Adipocyte (in vitro differentiated cells): ENCODE data around the gene NFIA.

Source experiments
- DNase-seq: peaks from one replicate; pipeline ENCODE4 v3.0.0-alpha.2; 2015; ENCODE audit warnings: low read depth
- H3K27me3 ChIP-seq: replicated peaks from 2 replicates; pipeline ENCODE4 v1.7.0; 2013; ENCODE audit warnings: mild to moderate bottlenecking, low read length, moderate library complexity; ENCODE audit not compliant: control insufficient read depth, insufficient read depth
- H3K36me3 ChIP-seq: 2 replicates; pipeline ENCODE4 v1.7.0; 2013; ENCODE audit warnings: low read length, mild to moderate bottlenecking, moderate library complexity; ENCODE audit not compliant: control insufficient read depth, insufficient read depth, severe bottlenecking
- H3K4me1 ChIP-seq: 2 replicates; pipeline ENCODE4 v1.7.0; 2013; ENCODE audit warnings: mild to moderate bottlenecking, low read length, moderate library complexity; ENCODE audit not compliant: control insufficient read depth, insufficient read depth
- H3K4me3 ChIP-seq: 2 replicates; pipeline ENCODE4 v1.7.0; 2013; ENCODE audit warnings: mild to moderate bottlenecking, low read length, moderate library complexity
- H3K9ac ChIP-seq: 2 replicates; pipeline ENCODE4 v1.7.0; 2013; ENCODE audit warnings: mild to moderate bottlenecking, low read length, moderate library complexity
- H3K9me3 ChIP-seq: 2 replicates; pipeline ENCODE4 v1.7.0; 2013; ENCODE audit warnings: mild to moderate bottlenecking, low read length, moderate library complexity; ENCODE audit not compliant: control insufficient read depth

Gene NFIA

DNA sequence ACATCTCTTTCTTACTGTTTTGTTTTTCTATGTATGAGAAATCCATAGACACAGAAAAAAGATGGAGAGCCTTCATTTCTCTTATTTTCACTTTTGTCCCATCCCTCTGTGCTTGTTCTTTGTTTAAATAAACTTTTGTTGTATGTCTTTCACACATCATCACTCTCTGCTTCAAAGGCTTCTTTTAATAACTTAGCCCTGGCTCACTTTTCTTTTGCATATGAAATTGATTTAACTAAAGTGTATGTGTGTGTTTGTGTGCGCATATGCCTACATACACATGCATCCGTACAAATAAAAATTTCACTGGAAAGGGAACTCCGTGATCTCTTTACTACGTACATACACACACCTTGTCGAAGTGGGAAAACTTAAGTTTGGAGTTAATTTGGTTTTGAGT is 168.6 kb downstream of the NFIA start:
- DNase-seq = no peak
- Histone ChIP-seq H3K9me3 (no peaks in the 10 kb centered on the region), H3K9ac (no peak overlapping the region), H3K4me3 (no peak overlapping the region), H3K27me3 (no peaks in the 10 kb centered on the region), H3K36me3 (no peaks in the 10 kb centered on the region), H3K4me1 (peaks cover 36% of the 10 kb centered on the region)

DNA sequence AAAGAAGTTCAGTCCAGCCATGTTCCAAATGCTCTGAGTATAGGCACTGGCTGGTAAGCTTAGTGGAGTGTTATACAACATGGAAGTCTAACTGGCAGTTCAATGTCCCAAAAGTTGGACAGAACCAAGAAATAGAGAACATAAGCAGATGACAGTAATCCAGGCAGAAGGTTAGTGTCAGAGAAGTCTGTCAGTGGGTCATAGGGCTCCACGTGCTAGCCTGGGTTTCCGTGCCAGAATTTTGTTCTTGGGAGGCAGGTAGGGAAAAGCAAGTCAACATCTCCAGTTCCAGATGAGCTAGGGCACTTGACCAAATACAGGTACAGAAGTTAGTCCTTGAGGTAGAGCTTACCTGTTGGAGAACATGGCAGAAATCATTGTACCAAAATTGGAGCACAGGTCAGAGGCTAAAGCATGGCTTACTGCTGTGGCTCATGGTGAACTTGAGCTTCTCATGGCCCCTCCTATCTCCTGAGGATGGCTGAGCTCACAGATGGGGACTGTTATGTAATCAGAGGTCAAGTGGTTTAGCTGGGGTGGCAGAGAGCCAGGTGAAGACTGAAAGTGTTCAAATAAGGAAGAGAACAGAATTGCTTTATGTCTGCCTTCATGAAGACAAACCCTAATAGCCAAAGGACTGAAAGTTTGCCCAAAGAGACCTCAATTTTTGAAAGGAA is 170.8 kb downstream of the NFIA start:
- Histone ChIP-seq H3K4me3 (no peak overlapping the region), H3K36me3 (no peaks in the 10 kb centered on the region), H3K9me3 (no peaks in the 10 kb centered on the region), H3K27me3 (no peaks in the 10 kb centered on the region), H3K9ac (peak overlapping the region; percentile 37), H3K4me1 (peaks cover 32% of the 10 kb centered on the region)
- no peak for DNase-seq

DNA sequence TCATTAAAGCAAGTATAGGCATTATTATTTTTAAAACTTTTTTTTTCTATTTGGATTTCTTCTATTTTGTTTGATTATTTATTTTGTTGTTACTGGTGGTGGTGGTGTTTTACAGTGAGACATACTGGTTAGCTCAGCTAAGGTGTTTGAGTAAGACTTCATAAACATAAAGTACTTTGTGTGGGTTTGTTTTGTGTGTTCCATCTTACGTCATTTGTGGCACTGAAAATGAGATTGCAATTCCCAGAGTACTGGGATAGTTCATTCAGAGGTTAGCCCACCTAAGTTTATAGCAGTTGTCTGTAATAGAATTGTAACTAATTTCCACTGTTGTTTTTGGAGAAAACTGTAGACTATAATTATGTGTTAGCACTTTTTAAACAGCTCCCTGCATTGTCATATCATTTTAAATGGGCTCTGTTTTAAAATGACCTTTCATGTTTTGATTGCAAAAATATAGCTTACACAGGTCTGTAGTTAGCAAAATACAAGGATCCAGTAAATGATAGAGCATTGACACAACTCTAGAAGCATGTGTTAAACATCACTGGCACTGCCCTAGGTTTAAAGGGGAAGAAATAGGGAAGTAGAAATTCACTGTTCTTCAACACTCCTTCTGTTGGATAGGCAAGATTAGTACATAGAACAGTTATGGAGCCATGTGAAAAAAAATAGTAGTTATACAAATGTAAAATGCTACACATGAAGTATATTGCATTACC is 171.7 kb downstream of the NFIA start:
- Histone ChIP-seq H3K9ac (peak overlapping the region; percentile 69), H3K36me3 (no peaks in the 10 kb centered on the region), H3K27me3 (no peaks in the 10 kb centered on the region), H3K4me1 (peaks cover 29% of the 10 kb centered on the region), H3K4me3 (peak overlapping the region; percentile 78), H3K9me3 (no peaks in the 10 kb centered on the region)
- no peak for DNase-seq

DNA sequence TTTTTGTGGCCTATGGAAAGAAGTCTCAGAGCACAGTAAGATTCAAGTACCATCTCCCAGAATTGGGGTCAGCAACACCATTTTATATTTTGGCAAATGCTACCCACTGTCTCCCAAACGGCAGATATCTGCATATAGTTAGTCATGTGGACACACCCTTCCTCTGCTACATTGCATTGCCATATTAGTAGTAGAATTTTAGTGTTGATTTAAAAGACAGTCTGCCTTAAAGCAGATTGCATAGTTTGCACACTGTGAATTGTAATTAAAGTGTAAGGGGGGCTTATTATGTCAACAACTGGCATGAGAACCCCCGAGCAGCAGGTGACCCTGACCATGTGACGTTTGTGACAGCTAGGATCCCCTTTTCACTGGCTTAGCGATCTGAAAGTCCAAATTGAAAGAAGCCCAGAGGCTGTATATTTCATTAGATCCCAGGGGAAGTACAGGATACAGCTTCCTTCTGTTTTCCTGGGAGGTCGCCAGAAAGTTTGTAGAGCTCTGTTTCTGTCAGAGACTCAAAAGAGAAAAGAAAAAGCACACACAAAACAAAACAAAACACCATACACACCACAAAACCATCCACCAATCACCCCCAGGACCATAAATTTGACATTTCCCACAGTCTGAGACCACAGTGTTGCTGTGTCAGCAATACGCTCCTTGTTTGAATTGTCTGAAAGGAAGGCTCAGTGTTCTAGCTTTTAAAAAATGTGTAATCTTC is 172.4 kb downstream of the NFIA start:
- H3K9ac ChIP-seq = peak overlapping the region; percentile 69
- no peaks in the 10 kb centered on the region for H3K36me3 ChIP-seq
- peak; percentile 84 for DNase-seq
- no peaks in the 10 kb centered on the region for H3K27me3 ChIP-seq
- peaks cover 36% of the 10 kb centered on the region for H3K4me1 ChIP-seq
- H3K9me3 ChIP-seq = no peaks in the 10 kb centered on the region
- H3K4me3 ChIP-seq = peak overlapping the region; percentile 78

DNA sequence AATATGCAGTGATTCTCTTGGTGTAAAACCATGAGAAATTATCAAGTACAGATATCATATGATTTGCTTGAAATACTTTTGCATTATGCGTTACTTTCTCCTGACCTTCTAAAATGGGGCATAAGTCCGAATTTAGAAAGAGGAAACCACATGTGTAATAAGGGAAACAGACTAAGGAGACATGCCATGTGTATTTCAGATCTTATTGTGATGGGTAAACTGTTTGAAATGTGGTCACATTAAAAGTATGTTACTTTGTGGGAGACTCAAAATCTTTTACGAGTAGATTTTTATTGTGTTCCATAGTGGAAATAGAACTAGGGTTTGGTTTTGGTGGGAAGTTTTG is 173.0 kb downstream of the NFIA start:
- Histone ChIP-seq H3K4me3 (peak overlapping the region; percentile 78), H3K36me3 (no peaks in the 10 kb centered on the region), H3K27me3 (no peaks in the 10 kb centered on the region), H3K9ac (peak overlapping the region; percentile 69), H3K9me3 (no peaks in the 10 kb centered on the region), H3K4me1 (peaks cover 41% of the 10 kb centered on the region)
- no peak for DNase-seq

DNA sequence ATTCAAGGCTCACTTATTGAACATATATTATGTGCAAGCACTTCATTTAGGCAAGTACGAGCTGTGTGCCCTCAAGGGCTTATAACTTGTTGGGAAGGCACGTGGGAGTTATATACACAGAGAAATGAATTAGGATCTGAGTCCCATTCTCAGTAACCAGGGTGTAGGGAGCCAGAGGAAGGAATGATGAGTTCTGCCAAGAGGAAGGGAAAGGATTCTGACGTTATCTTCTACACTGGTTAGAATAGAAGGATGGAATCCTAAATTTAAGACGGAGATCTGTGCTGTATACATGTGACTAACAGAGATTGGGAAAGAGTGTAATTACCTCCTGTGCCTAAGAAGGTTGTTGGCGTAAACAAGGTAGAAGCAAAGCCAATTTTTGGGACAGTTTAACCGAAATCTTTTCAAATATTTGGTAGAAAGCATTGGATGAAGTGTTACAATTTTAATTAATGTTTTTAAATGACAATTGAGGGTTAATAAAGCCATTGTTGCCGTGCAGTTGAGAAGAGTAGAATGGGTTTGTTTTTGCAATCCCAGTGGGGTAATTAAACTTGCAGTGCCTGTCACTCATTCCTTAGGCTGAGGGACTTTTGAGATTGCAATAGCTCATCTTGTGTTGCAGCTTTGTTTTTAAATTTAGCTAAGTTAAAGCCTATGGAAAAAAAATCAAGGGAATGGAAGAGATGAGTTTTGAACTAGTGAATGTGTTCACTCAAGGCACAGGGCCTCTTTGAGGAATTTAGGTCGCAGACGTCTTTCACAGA is 177.2 kb downstream of the NFIA start:
- Histone ChIP-seq H3K4me1 (peaks cover 30% of the 10 kb centered on the region), H3K4me3 (peak overlapping the region; percentile 41), H3K27me3 (no peaks in the 10 kb centered on the region), H3K9ac (no peak overlapping the region), H3K9me3 (no peaks in the 10 kb centered on the region), H3K36me3 (no peaks in the 10 kb centered on the region)
- no peak for DNase-seq

DNA sequence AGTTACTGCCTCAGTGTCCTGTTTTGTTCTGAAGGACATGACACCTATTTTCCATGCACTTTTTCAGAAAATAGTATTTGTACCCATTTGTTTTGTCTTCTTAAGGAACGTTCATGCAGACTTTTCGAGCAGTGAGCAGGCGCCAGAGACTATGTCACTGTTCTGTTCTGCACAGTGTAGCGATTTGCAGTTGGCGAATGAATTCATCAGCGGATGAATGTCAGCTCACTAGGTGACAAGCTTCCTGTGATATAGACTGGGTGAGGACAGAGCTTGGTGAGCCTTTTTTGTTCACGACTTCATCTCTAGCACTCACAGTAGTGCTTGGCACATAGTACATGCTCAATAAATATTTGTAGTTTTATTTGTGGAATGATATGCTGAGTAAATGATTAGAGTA is 177.8 kb downstream of the NFIA start:
- Histone ChIP-seq H3K4me1 (peaks cover 24% of the 10 kb centered on the region), H3K9ac (no peak overlapping the region), H3K27me3 (no peaks in the 10 kb centered on the region), H3K9me3 (no peaks in the 10 kb centered on the region), H3K4me3 (peak overlapping the region; percentile 41), H3K36me3 (no peaks in the 10 kb centered on the region)
- no peak for DNase-seq

DNA sequence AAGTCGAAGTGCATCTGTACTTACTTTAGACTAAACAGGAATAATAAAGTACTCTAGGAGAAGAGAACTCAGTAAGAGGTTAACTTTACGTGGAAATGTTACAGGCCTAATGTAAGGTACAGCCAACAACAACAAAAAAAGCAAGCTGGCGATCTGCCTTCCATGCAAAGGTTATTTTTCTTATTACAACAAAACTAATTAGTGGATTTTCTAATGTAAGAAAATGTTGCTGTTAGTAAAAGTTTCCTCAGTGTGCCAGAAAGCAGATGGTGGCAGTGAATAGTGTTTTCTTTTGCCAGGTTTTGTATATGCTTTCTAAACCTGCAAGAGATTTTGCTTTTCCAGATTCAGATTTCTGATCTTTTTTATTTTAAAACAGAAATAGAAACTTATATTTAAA is 179.2 kb downstream of the NFIA start:
- Histone ChIP-seq H3K4me1 (peaks cover 21% of the 10 kb centered on the region), H3K27me3 (no peaks in the 10 kb centered on the region), H3K4me3 (no peak overlapping the region), H3K36me3 (no peaks in the 10 kb centered on the region), H3K9ac (no peak overlapping the region), H3K9me3 (no peaks in the 10 kb centered on the region)
- DNase-seq = peak; percentile 45

DNA sequence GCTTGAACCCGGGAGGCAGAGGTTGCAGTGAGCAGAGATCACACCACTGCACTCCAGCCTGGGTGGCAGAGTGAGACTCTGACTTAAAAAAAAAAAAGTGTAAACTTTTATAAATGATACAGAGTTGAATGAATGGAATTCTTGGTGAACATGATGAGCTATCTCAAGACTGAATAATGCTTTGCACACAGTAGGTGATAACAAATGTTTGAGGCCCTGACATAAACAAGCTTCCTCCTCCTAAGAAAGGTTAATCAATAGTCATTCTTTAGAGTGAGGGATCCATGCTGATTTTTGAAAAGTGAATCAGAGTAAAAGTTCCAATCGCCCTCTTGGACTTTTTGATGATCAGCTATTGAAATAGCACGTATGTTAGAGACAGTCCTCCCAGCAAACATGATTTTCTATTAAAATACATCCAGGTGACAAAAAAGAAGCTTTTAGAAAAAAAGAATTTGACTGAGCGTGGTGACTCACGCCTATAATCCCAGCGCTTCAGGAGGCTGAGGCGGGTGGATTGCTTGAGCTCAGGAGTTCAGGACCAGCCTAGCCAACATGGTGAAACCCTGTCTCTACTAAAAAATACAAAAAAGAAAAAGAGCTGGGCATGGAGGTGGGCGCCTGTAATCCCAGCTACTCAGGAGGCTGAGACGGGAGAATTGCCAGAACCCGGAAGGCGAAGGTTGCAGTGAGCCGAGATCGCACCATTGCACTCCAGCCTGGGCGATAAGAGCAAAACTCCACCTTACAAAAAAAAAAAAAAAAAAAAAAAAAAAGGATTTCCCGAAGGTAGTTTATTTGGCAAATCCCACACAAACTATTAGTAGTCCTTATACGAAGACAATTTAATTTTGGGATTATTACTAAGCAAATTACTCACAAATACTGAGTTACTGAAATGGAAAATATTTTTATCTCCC is 181.8 kb downstream of the NFIA start:
- Histone ChIP-seq H3K9me3 (no peaks in the 10 kb centered on the region), H3K27me3 (no peaks in the 10 kb centered on the region), H3K4me1 (peaks cover 20% of the 10 kb centered on the region), H3K9ac (no peak overlapping the region), H3K4me3 (no peak overlapping the region), H3K36me3 (no peaks in the 10 kb centered on the region)
- DNase-seq = no peak

DNA sequence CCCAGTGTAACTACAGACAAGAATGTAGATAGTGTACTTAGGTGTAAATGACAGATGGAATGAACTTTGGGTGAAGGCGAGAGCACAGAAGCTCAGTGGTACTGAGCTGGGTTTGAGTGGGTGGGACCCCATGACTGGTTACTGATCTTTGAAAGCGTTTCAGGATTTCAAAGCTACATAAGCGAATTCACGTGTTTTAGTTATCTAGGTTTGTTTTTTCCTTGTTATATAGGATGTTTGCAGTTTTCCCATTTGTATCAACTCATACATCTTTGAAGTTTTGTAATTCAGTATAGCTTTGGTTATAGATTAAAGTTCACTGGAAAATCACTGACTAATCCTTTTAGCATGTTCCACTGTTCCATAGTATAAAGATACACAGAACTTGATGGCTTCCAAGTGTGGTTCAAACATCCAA is 182.5 kb downstream of the NFIA start:
- no peak overlapping the region for H3K4me3 ChIP-seq
- H3K27me3 ChIP-seq = no peaks in the 10 kb centered on the region
- H3K9ac ChIP-seq = no peak overlapping the region
- H3K9me3 ChIP-seq = no peaks in the 10 kb centered on the region
- H3K4me1 ChIP-seq = peaks cover 13% of the 10 kb centered on the region
- DNase-seq = no peak
- H3K36me3 ChIP-seq = no peaks in the 10 kb centered on the region
